Hepatocyte (in vitro differentiated cells): ENCODE data around the gene GPC3. TPM values are rescaled to one million over a fixed set of nuclear protein-coding genes. Genes with fewer than 3 reads are reported as not detected.

Source experiments
- DNase-seq: peaks from one replicate; pipeline ENCODE4 v3.0.0-alpha.2; 2016; ENCODE audit warnings: low spot score
- H2AFZ ChIP-seq: fragments of 200-600 bp; sonication (generic); 2 replicates; pipeline ENCODE4 v1.6.0; 2016; ENCODE audit warnings: antibody characterized with exemption, mild to moderate bottlenecking
- H3K27ac ChIP-seq: fragments of 200-600 bp; sonication (generic); 2 replicates; pipeline ENCODE4 v1.5.1; 2016; ENCODE audit warnings: mild to moderate bottlenecking
- H3K27me3 ChIP-seq: fragments of 200-600 bp; sonication (generic); 2 replicates; pipeline ENCODE4 v1.6.1; 2016
- H3K36me3 ChIP-seq: fragments of 200-600 bp; sonication (generic); replicated peaks from 2 replicates; pipeline ENCODE4 v1.5.1; 2016; ENCODE audit warnings: low read depth; ENCODE audit not compliant: insufficient read depth
- H3K4me1 ChIP-seq: fragments of 200-600 bp; sonication (generic); 2 replicates; pipeline ENCODE4 v1.5.1; 2016; ENCODE audit warnings: mild to moderate bottlenecking, moderate library complexity; ENCODE audit not compliant: insufficient read depth
- H3K4me2 ChIP-seq: fragments of 200-600 bp; sonication (generic); 2 replicates; pipeline ENCODE4 v1.6.0; 2016
- H3K4me3 ChIP-seq: fragments of 200-600 bp; sonication (generic); 2 replicates; pipeline ENCODE4 v1.5.1; 2016; ENCODE audit warnings: mild to moderate bottlenecking
- H3K79me2 ChIP-seq: fragments of 200-600 bp; sonication (generic); 2 replicates; pipeline ENCODE4 v1.6.0; 2017; ENCODE audit warnings: mild to moderate bottlenecking
- H3K9me2 ChIP-seq: fragments of 200-600 bp; sonication (generic); replicated peaks from 2 replicates; pipeline ENCODE4 v1.6.0; 2017; ENCODE audit warnings: mild to moderate bottlenecking; ENCODE audit not compliant: insufficient read depth
- H3K9me3 ChIP-seq: fragments of 200-600 bp; sonication (generic); 2 replicates; pipeline ENCODE4 v1.5.1; 2016; ENCODE audit warnings: low read depth, mild to moderate bottlenecking
- H4K20me1 ChIP-seq: fragments of 200-600 bp; sonication (generic); 2 replicates; pipeline ENCODE4 v1.6.0; 2016; ENCODE audit warnings: mild to moderate bottlenecking; ENCODE audit not compliant: insufficient read depth, poor library complexity, severe bottlenecking
- CTCF ChIP-seq: fragments of 200-600 bp; sonication (generic); IDR thresholded peaks from 2 replicates; pipeline ENCODE4 v1.5.1; 2016; ENCODE audit warnings: antibody characterized with exemption, mild to moderate bottlenecking; ENCODE audit not compliant: poor library complexity
- EZH2 ChIP-seq: fragments of 200-600 bp; sonication (generic); IDR thresholded peaks from 2 replicates; pipeline ENCODE4 v1.6.1; 2016; ENCODE audit warnings: antibody characterized with exemption, mild to moderate bottlenecking, borderline replicate concordance
- EZH2phosphoT487 ChIP-seq: fragments of 200-600 bp; sonication (generic); IDR thresholded peaks from one replicate; pipeline ENCODE4 v1.6.1; 2018; ENCODE audit warnings: antibody characterized with exemption, mild to moderate bottlenecking, low read depth, moderate library complexity; ENCODE audit not compliant: unreplicated experiment, severe bottlenecking
- WGBS: methylation state at CpG from one replicate; pipeline ENCODE4 v1.1.6; 2016; ENCODE audit warnings: low lambda C conversion rate; ENCODE audit errors: missing lambda C conversion rate; 5-methylcytosine and 5-hydroxymethylcytosine counted together
- polyA plus RNA-seq: library from polyadenylated mRNA; unstranded; fragments of >200 nt; fragmentation: Nextera tagmentation; extraction: Ambion mirVana; gene quantifications from 2 replicates; pipeline ENCODE4 v1.2.1, GENCODE V29; 2016
- total RNA-seq: library from RNA; depleted of rRNA; stranded (reverse); fragments of >200 nt; gene quantifications from 2 replicates; pipeline ENCODE4 v1.2.3, GENCODE V29; 2014

GPC3 gene
- total and polyA plus RNA-seq, 2 experiments from 2014 or later: 789 to 860 TPM

- H3K27ac ChIP-seq: no peak overlapping the region
- H3K4me2 ChIP-seq: no peak overlapping the region
- H3K9me3 ChIP-seq: no peaks in the 10 kb centered on the region
- no peaks in the 10 kb centered on the region for H3K9me2 ChIP-seq
- H3K27me3 ChIP-seq: no peaks in the 10 kb centered on the region
- WGBS: 64% methylated on average over 7 of the region's 7 CpGs
- H3K4me3 ChIP-seq: no peak overlapping the region
- no peak for TF ChIP-seq CTCF
- no peaks in the 10 kb centered on the region for H4K20me1 ChIP-seq
- DNase-seq: no peak
- H3K36me3 ChIP-seq: no peaks in the 10 kb centered on the region
- no peak overlapping the region for H2AFZ ChIP-seq
- H3K79me2 ChIP-seq: no peaks in the 10 kb centered on the region
- no peaks in the 10 kb centered on the region for H3K4me1 ChIP-seq
Measured at GRCh38 chrX:133881893-133882292, 103.5 kb downstream of the GPC3 start.

GRCh38 chrX:133881007-133881406 is 104.4 kb downstream of the GPC3 start:
- Histone ChIP-seq H4K20me1 (no peaks in the 10 kb centered on the region), H3K4me2 (no peak overlapping the region), H3K9me3 (no peaks in the 10 kb centered on the region), H3K27ac (no peak overlapping the region), H3K4me3 (no peak overlapping the region), H3K4me1 (no peaks in the 10 kb centered on the region), H3K27me3 (no peaks in the 10 kb centered on the region), H2AFZ (no peak overlapping the region), H3K9me2 (no peaks in the 10 kb centered on the region), H3K36me3 (no peaks in the 10 kb centered on the region), H3K79me2 (peaks cover 2% of the 10 kb centered on the region)
- DNase-seq: no peak
- 58% methylated on average over 4 of the region's 4 CpGs for WGBS
- TF ChIP-seq CTCF: no peak
- no peak for TF ChIP-seq EZH2
- TF ChIP-seq EZH2phosphoT487: no peak

GRCh38 chrX:133880032-133880443 is 105.4 kb downstream of the GPC3 start:
- peaks cover 5% of the 10 kb centered on the region for H3K79me2 ChIP-seq
- H2AFZ ChIP-seq: no peak overlapping the region
- H3K9me2 ChIP-seq: no peaks in the 10 kb centered on the region
- H3K4me3 ChIP-seq: no peak overlapping the region
- WGBS: 50% methylated on average over 4 of the region's 4 CpGs
- no peaks in the 10 kb centered on the region for H4K20me1 ChIP-seq
- no peaks in the 10 kb centered on the region for H3K9me3 ChIP-seq
- no peak for DNase-seq
- H3K4me1 ChIP-seq: no peaks in the 10 kb centered on the region
- no peak overlapping the region for H3K4me2 ChIP-seq
- no peak overlapping the region for H3K27ac ChIP-seq
- H3K27me3 ChIP-seq: no peaks in the 10 kb centered on the region
- no peaks in the 10 kb centered on the region for H3K36me3 ChIP-seq
- TF ChIP-seq EZH2 (no peak), EZH2phosphoT487 (no peak), CTCF (no peak)

- Histone ChIP-seq H3K36me3 (no peaks in the 10 kb centered on the region), H3K9me2 (no peaks in the 10 kb centered on the region), H3K27me3 (no peaks in the 10 kb centered on the region), H3K27ac (no peak overlapping the region), H3K79me2 (peaks cover 5% of the 10 kb centered on the region), H3K4me3 (no peak overlapping the region), H2AFZ (no peak overlapping the region), H3K9me3 (no peaks in the 10 kb centered on the region), H4K20me1 (no peaks in the 10 kb centered on the region), H3K4me1 (no peaks in the 10 kb centered on the region), H3K4me2 (no peak overlapping the region)
- no peak for DNase-seq
- TF ChIP-seq EZH2 (no peak), EZH2phosphoT487 (no peak)
- 65% methylated on average over 3 of the region's 3 CpGs for WGBS
Measured at GRCh38 chrX:133878710-133879109, 106.7 kb downstream of the GPC3 start.
